ENCODE data around the gene KCNQ5.

The KCNQ5 gene

GRCh38 chr6:72589096-72589495, 32.8 kb upstream of the KCNQ5 start:
- no peak for TF ChIP-seq CTCF (IDR thresholded peaks at IDR 0.05)
- Histone ChIP-seq H3K27ac (no peak overlapping the region), H3K27me3 (ENCODE audit: control insufficient read depth, insufficient read depth, low read length) (no peaks in the 10 kb centered on the region), H3K79me2 (no peaks in the 10 kb centered on the region), H3K4me2 (ENCODE audit: low read length) (no peak overlapping the region), H3K9me3 (ENCODE audit: control insufficient read depth, low read length) (no peaks in the 10 kb centered on the region), H2AFZ (no peak overlapping the region), H3K4me1 (no peaks in the 10 kb centered on the region), H3K4me3 (ENCODE audit: low read depth, low read length) (no peak overlapping the region), H3K9ac (no peak overlapping the region), H3K36me3 (ENCODE audit: control insufficient read depth, insufficient read depth, low read length) (no peaks in the 10 kb centered on the region)

GRCh38 chr6:72595812-72596211, 26.1 kb upstream of the KCNQ5 start:
- Histone ChIP-seq H3K4me1 (no peaks in the 10 kb centered on the region), H3K9me3 (ENCODE audit: control insufficient read depth, low read length) (no peaks in the 10 kb centered on the region), H3K27me3 (ENCODE audit: control insufficient read depth, insufficient read depth, low read length) (no peaks in the 10 kb centered on the region), H3K9ac (no peak overlapping the region), H3K79me2 (no peaks in the 10 kb centered on the region), H3K4me3 (ENCODE audit: low read depth, low read length) (no peak overlapping the region), H3K27ac (no peak overlapping the region), H3K36me3 (ENCODE audit: control insufficient read depth, insufficient read depth, low read length) (no peaks in the 10 kb centered on the region), H3K4me2 (ENCODE audit: low read length) (no peak overlapping the region), H2AFZ (no peak overlapping the region)
- TF ChIP-seq CTCF (IDR thresholded peaks at IDR 0.05) = no peak

- H3K27ac ChIP-seq = no peak overlapping the region
- no peak overlapping the region for H2AFZ ChIP-seq
- no peak overlapping the region for H3K4me2 ChIP-seq (ENCODE audit: low read length)
- no peaks in the 10 kb centered on the region for H3K9me3 ChIP-seq (ENCODE audit: control insufficient read depth, low read length)
- no peak overlapping the region for H3K9ac ChIP-seq
- H3K36me3 ChIP-seq (ENCODE audit: control insufficient read depth, insufficient read depth, low read length) = no peaks in the 10 kb centered on the region
- peaks cover under 1% of the 10 kb centered on the region for H3K27me3 ChIP-seq (ENCODE audit: control insufficient read depth, insufficient read depth, low read length)
- peak; percentile 50 for TF ChIP-seq CTCF (IDR thresholded peaks at IDR 0.05)
- H3K4me3 ChIP-seq (ENCODE audit: low read depth, low read length) = no peak overlapping the region
- H3K79me2 ChIP-seq = no peaks in the 10 kb centered on the region
- no peaks in the 10 kb centered on the region for H3K4me1 ChIP-seq
Observed at GRCh38 chr6:72616406-72617015, 5.4 kb upstream of the KCNQ5 start.

GRCh38 chr6:72617721-72618120, 4.1 kb upstream of the KCNQ5 start:
- Histone ChIP-seq H3K36me3 (ENCODE audit: control insufficient read depth, insufficient read depth, low read length) (no peaks in the 10 kb centered on the region), H3K27ac (no peak overlapping the region), H3K9ac (no peak overlapping the region), H2AFZ (no peak overlapping the region), H3K79me2 (no peaks in the 10 kb centered on the region), H3K27me3 (ENCODE audit: control insufficient read depth, insufficient read depth, low read length) (peaks cover 3% of the 10 kb centered on the region), H3K4me3 (ENCODE audit: low read depth, low read length) (no peak overlapping the region), H3K4me2 (ENCODE audit: low read length) (no peak overlapping the region), H3K4me1 (peaks cover 4% of the 10 kb centered on the region), H3K9me3 (ENCODE audit: control insufficient read depth, low read length) (no peaks in the 10 kb centered on the region)
- TF ChIP-seq CTCF (IDR thresholded peaks at IDR 0.05) = no peak

Data from parathyroid adenoma (tissue), 2 donors.